Breast epithelium (tissue), 3 donors: Measurements from ENCODE around the gene DCDC1.

Experiments
- CTCF ChIP-seq, 3 donors: fragments of 450-650 bp; IDR thresholded peaks; one replicate each; pipeline ENCODE4 v1.5.1; 2016 to 2017; ENCODE audit warnings: antibody characterized with exemption in 3 of 3, mild to moderate bottlenecking in 3 of 3, moderate library complexity in 3 of 3
- POLR2A ChIP-seq: fragments of 450-650 bp; IDR thresholded peaks from one replicate; pipeline ENCODE4 v1.6.1; 2016; ENCODE audit warnings: antibody characterized with exemption, mild to moderate bottlenecking, moderate library complexity
- POLR2AphosphoS5 ChIP-seq, 3 donors: sonication (generic); formaldehyde crosslinking; IDR thresholded peaks; one replicate each; pipeline ENCODE4 v1.6.1; 2017; ENCODE audit warnings: antibody characterized with exemption in 3 of 3

- TF ChIP-seq POLR2AphosphoS5 (IDR thresholded peaks at IDR 0.05) (no peak), CTCF (IDR thresholded peaks at IDR 0.05) (no peak), POLR2A (no peak)
Observed at GRCh38 chr11:31110830-31111229, 258.7 kb downstream of the DCDC1 start.
